PC-9 (cell line): ENCODE measurements around the gene TRAF6. TPM values are rescaled to one million over a fixed set of nuclear protein-coding genes. Genes with fewer than 3 reads are reported as not detected.
A peak's percentile ranks its signal among the peaks of the same experiment; 100 is the strongest.

Experiments
- BruUV-seq: library from RNA; stranded (reverse); fragments of 400-500 nt; replicated peaks from 2 replicates; lab custom pipeline; 2021; lab: Mats Ljungman, UMichigan
- CTCF ChIA-PET: fragments of 300-600 bp; sonication (Branson Sonifier 250); formaldehyde crosslinking; loops from one replicate; lab custom pipeline; 2022; ENCODE audit warnings: antibody characterized with exemption; lab: Charles Lee
- POLR2A ChIA-PET: fragments of 300-600 bp; sonication (Branson Sonifier 250); formaldehyde crosslinking; loops from one replicate; lab custom pipeline; 2022; ENCODE audit warnings: antibody characterized with exemption; ENCODE audit not compliant: unreplicated experiment; lab: Charles Lee
- DNase-seq, 2 experiments: peaks; one replicate each; pipeline versions ENCODE4 v3.0.0 to v3.0.0-alpha.2; 2015 to 2022; ENCODE audit warnings: mixed read lengths in 1 of 2
- H2AFZ ChIP-seq: fragments of 200-600 bp; sonication (generic); 2 replicates; pipeline ENCODE4 v1.8.1; 2017; ENCODE audit warnings: antibody characterized with exemption
- H3F3A ChIP-seq: fragments of 200-600 bp; sonication (generic); 2 replicates; pipeline ENCODE4 v1.8.1; 2017; ENCODE audit warnings: antibody characterized with exemption, mild to moderate bottlenecking, low read depth; ENCODE audit not compliant: insufficient read depth
- H3K27ac ChIP-seq: fragments of 200-600 bp; sonication (generic); 2 replicates; pipeline ENCODE4 v1.6.1; 2016; ENCODE audit warnings: mixed run types
- H3K27me3 ChIP-seq: fragments of 200-600 bp; sonication (generic); 2 replicates; pipeline ENCODE4 v1.6.1; 2016; ENCODE audit warnings: low read depth, mixed run types; ENCODE audit not compliant: insufficient read depth
- H3K36me3 ChIP-seq: fragments of 200-600 bp; sonication (generic); 2 replicates; pipeline ENCODE4 v1.6.1; 2016; ENCODE audit warnings: low read depth, mixed run types
- H3K4me1 ChIP-seq: fragments of 200-600 bp; sonication (generic); replicated peaks from 2 replicates; pipeline ENCODE4 v1.6.1; 2016; ENCODE audit warnings: mixed run types; ENCODE audit not compliant: insufficient read depth
- H3K4me2 ChIP-seq: fragments of 200-600 bp; sonication (generic); 2 replicates; pipeline ENCODE4 v1.6.1; 2017; ENCODE audit warnings: mixed run types
- H3K4me3 ChIP-seq: fragments of 200-600 bp; sonication (generic); 2 replicates; pipeline ENCODE4 v1.6.1; 2016; ENCODE audit warnings: mixed run types
- H3K79me2 ChIP-seq: fragments of 200-600 bp; sonication (generic); 2 replicates; pipeline ENCODE4 v1.6.1; 2017; ENCODE audit warnings: low read depth, mixed run types
- H3K9me2 ChIP-seq: fragments of 200-600 bp; sonication (generic); 2 replicates; pipeline ENCODE4 v1.8.1; 2017; ENCODE audit warnings: mild to moderate bottlenecking; ENCODE audit not compliant: insufficient read depth
- H3K9me3 ChIP-seq: fragments of 200-600 bp; sonication (generic); 2 replicates; pipeline ENCODE4 v1.8.1; 2016; ENCODE audit warnings: low read depth; ENCODE audit not compliant: insufficient read depth
- H4K20me1 ChIP-seq: fragments of 200-600 bp; sonication (generic); 2 replicates; pipeline ENCODE4 v1.8.1; 2017; ENCODE audit not compliant: insufficient read depth
- CTCF ChIP-seq: fragments of 200-600 bp; sonication (generic); conservative IDR thresholded peaks from 2 replicates; pipeline ENCODE4 v1.6.1; 2017; ENCODE audit warnings: mixed run types, antibody characterized with exemption, mild to moderate bottlenecking, moderate library complexity
- EZH2 ChIP-seq: fragments of 200-600 bp; sonication (generic); IDR thresholded peaks from 2 replicates; pipeline ENCODE4 v1.8.0; 2017; ENCODE audit warnings: antibody characterized with exemption, low read depth
- intact Hi-C: fragments of 100-400 bp; cut with micrococcal nuclease; formaldehyde crosslinking; loops from one replicate; pipeline ENCODE4 v1.10.0; 2022; ENCODE audit not compliant: unreplicated experiment
- total RNA-seq: library from RNA; stranded (reverse); gene quantifications from 2 replicates; pipeline ENCODE4 v1.2.3, GENCODE V29; 2021

TRAF6 gene
- total RNA-seq, 1 experiment from 2014 or later = 9.2 TPM

DNA sequence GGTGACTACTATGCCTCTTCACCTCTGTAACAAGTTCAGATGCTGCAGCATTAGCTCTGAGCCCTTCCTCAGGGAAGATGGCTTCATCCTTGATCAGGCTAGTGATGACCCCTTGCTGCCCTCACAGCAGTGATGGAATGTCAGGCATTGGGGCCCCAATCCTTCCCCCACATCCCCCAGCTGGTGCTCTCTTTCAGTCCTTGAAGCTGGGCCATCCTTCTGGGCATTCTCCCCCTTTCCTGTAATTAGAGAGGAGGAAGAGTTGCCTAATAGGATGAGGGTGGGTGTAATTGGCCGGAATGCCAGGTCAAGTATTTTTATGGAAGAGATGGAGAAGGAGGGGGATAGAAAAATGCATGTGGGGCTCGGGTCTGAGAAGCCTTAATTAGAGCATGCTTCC lies 62.6 kb downstream of the TRAF6 start:
- Histone ChIP-seq H3K9me2 (no peaks in the 10 kb centered on the region), H3K36me3 (no peaks in the 10 kb centered on the region), H4K20me1 (no peaks in the 10 kb centered on the region), H3K4me2 (peak overlapping the region; percentile 54), H3K9me3 (no peaks in the 10 kb centered on the region), H2AFZ (no peak overlapping the region), H3K4me1 (peaks cover 46% of the 10 kb centered on the region), H3K27me3 (no peaks in the 10 kb centered on the region), H3K27ac (peak overlapping the region; percentile 20), H3K79me2 (no peaks in the 10 kb centered on the region), H3K4me3 (no peak overlapping the region), H3F3A (peaks cover 25% of the 10 kb centered on the region)
- POLR2A ChIA-PET = no interaction called here
- BruUV-seq = no TSS peak
- CTCF ChIA-PET = no interaction called here
- intact Hi-C loops = loop anchor here (5.0 kb wide), 1 partner anchor 85 kb away; no protein-coding TSS in a partner anchor
- TF ChIP-seq EZH2 (no peak), CTCF (no peak)
- peak; percentile 49 to 86 for DNase-seq

DNA sequence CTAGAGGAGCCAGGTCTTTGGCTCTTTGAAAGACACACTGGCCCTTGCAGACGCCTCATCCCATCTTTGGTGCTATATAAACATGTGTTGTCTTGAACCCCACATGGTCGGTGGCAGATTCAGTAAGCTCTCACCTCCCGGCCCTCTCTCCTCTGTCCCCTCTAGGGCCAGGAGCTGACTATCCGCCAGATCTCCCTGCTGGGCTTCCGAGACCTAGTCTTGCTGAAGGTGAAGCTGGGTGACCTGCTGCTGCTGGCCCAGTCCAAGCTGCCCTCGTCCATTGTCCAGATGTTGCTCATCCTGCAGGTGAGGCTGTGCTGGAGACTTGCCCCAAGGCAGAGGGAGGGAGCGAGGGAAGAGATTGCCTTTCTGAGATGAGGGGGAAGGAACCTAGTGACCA lies 63.9 kb downstream of the TRAF6 start:
- ChIA-PET POLR2A (no interaction called here), CTCF (no interaction called here)
- Histone ChIP-seq H3K36me3 (no peaks in the 10 kb centered on the region), H3K4me2 (peak overlapping the region; percentile 54), H3K79me2 (no peaks in the 10 kb centered on the region), H3K4me3 (no peak overlapping the region), H3K9me2 (no peaks in the 10 kb centered on the region), H2AFZ (no peak overlapping the region), H3K27ac (no peak overlapping the region), H3K9me3 (no peaks in the 10 kb centered on the region), H3K4me1 (peaks cover 43% of the 10 kb centered on the region), H3F3A (peaks cover 25% of the 10 kb centered on the region), H3K27me3 (no peaks in the 10 kb centered on the region), H4K20me1 (no peaks in the 10 kb centered on the region)
- DNase-seq = no peak
- TF ChIP-seq CTCF (no peak), EZH2 (no peak)
- no TSS peak for BruUV-seq
- intact Hi-C loops = loop anchor here (5.0 kb wide), 1 partner anchor 84 kb away; no protein-coding TSS in a partner anchor

GRCh38 chr11:36443661-36444060 lies 66.4 kb downstream of the TRAF6 start:
- no peak for DNase-seq
- H3K4me3 ChIP-seq = no peak overlapping the region
- POLR2A ChIA-PET = no interaction called here
- no peaks in the 10 kb centered on the region for H3K9me3 ChIP-seq
- no peaks in the 10 kb centered on the region for H3K9me2 ChIP-seq
- no peak overlapping the region for H3K4me2 ChIP-seq
- intact Hi-C loops = no loop called here
- H4K20me1 ChIP-seq = no peaks in the 10 kb centered on the region
- peaks cover 25% of the 10 kb centered on the region for H3F3A ChIP-seq
- no peaks in the 10 kb centered on the region for H3K36me3 ChIP-seq
- H3K27me3 ChIP-seq = no peaks in the 10 kb centered on the region
- peaks cover 28% of the 10 kb centered on the region for H3K4me1 ChIP-seq
- no TSS peak for BruUV-seq
- CTCF ChIA-PET = no interaction called here
- no peak for TF ChIP-seq EZH2
- no peak for TF ChIP-seq CTCF
- H3K27ac ChIP-seq = no peak overlapping the region
- no peak overlapping the region for H2AFZ ChIP-seq
- no peaks in the 10 kb centered on the region for H3K79me2 ChIP-seq
